ENCODE results near the gene BICRA. TPM values are rescaled to one million over a fixed set of nuclear protein-coding genes. Genes with fewer than 3 reads are reported as not detected.
A peak's percentile ranks its signal among the peaks of the same experiment; 100 is the strongest.

Gene BICRA
- 5.2 TPM for total RNA-seq

DNA sequence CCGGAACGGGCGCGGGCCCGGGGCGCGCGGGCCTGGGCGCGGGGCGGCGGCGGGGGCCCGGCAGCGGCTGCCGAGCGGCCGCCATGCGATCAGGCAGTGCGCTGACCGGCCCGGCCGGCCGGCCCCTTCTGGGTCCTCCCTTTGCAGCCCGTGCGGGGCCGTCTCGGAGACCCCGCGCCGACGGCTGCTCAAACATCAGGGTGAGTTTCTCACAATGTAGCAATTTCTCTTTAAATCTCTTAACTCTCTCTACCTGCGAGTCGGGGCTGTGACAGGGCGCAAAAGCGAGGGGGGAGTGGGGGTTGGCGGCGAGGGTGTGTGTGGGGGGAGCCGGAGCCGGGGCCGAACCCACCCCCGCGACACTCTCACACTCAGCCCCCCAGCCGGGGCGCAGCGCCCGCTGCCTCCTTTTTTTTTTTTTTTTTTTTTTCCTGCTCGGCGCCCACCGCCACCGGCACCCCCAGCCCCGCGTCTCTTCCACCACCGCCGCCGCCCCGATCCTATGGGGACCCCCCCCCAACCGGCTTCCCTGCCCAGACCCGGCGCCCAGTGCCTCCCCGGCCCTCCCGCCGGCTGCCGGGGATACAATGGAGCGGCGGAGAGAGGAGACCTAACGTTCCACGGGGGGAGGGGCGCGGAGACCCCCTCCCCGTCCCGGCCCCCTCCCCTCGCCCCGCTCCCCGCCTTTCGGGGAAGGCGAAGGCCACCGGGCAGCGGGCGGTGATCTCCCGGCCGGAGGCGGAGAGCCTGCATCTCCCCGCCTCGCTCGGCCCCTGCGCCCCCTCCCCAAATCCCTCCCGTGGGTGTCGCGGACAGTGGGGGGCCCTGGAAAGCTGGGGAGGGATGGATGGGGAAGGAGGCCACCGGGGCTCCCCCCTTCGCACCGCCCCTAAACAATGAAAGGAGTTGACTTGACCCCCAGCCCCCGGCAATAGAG lies at the start of gene BICRA:
Gene BICRA, plus strand, starts transcription at position 166 of the 937 bp plus-strand sequence. CDS start 64,441 bp downstream, outside the sequence.
- H3K4me1 ChIP-seq, result peaks cover 56% of the 10 kb centered on the region

DNA sequence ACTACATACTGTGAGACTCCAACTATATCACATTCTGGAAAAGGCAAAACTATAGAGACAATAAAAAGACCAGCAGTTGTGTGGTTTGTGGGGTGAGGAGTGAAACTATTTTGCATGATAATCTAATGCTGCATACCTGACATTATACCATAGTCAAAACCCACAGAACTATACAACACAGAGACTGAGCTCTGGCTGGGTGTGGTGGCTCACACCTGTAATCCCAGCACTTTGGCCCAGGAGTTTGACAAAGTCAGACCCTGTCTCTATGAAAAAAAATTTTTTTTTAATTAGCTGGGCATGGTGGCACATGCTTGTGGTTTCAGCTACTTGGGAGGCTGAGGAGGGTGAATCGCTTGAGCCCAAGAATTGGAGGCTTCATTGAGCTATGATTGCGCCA lies 47.9 kb upstream of the BICRA start:
- Histone ChIP-seq H3K4me1 (no peaks in the 10 kb centered on the region), H3K36me3 (no peaks in the 10 kb centered on the region), H3K9me3 (no peaks in the 10 kb centered on the region), H3K27ac (no peak overlapping the region), H3K27me3 (no peaks in the 10 kb centered on the region), H3K4me3 (no peak overlapping the region)
- TF ChIP-seq, protein P1, sequence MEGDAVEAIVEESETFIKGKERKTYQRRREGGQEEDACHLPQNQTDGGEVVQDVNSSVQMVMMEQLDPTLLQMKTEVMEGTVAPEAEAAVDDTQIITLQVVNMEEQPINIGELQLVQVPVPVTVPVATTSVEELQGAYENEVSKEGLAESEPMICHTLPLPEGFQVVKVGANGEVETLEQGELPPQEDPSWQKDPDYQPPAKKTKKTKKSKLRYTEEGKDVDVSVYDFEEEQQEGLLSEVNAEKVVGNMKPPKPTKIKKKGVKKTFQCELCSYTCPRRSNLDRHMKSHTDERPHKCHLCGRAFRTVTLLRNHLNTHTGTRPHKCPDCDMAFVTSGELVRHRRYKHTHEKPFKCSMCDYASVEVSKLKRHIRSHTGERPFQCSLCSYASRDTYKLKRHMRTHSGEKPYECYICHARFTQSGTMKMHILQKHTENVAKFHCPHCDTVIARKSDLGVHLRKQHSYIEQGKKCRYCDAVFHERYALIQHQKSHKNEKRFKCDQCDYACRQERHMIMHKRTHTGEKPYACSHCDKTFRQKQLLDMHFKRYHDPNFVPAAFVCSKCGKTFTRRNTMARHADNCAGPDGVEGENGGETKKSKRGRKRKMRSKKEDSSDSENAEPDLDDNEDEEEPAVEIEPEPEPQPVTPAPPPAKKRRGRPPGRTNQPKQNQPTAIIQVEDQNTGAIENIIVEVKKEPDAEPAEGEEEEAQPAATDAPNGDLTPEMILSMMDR (IDR thresholded peaks at IDR 0.05), result no peak
- no peak for TF ChIP-seq POLR2A (IDR thresholded peaks at IDR 0.05)
- TF ChIP-seq POLR2AphosphoS5 (IDR thresholded peaks at IDR 0.05; ENCODE audit: insufficient read depth in 1 of 2, low read depth in 1 of 2), result no peak
- no peak for DNase-seq (ENCODE audit: extremely low spot score in 2 of 2)
- intact Hi-C loops (cut with DNase I), result no loop called here

More for the DNA sequence above, at the start of gene BICRA:
- TF ChIP-seq POLR2A (IDR thresholded peaks at IDR 0.05), result peak in 1 of 2 donors; percentile 57
- TF ChIP-seq, protein P1 (IDR thresholded peaks at IDR 0.05), result no peak
- H3K27ac ChIP-seq, result peak within 1 kb of the TSS; percentile 97
- H3K27me3 ChIP-seq, result no peaks in the 10 kb centered on the region
- H3K4me3 ChIP-seq, result peak within 1 kb of the TSS; percentile 71 to 99
- intact Hi-C loops (cut with DNase I), result loop anchor here (10.0 kb wide), 1 partner anchor 94 kb away; the partner anchor contains the start of gene NAPA
- no peaks in the 10 kb centered on the region for H3K36me3 ChIP-seq
- DNase-seq (ENCODE audit: extremely low spot score in 2 of 2), result no peak
- no peaks in the 10 kb centered on the region for H3K9me3 ChIP-seq

DNA sequence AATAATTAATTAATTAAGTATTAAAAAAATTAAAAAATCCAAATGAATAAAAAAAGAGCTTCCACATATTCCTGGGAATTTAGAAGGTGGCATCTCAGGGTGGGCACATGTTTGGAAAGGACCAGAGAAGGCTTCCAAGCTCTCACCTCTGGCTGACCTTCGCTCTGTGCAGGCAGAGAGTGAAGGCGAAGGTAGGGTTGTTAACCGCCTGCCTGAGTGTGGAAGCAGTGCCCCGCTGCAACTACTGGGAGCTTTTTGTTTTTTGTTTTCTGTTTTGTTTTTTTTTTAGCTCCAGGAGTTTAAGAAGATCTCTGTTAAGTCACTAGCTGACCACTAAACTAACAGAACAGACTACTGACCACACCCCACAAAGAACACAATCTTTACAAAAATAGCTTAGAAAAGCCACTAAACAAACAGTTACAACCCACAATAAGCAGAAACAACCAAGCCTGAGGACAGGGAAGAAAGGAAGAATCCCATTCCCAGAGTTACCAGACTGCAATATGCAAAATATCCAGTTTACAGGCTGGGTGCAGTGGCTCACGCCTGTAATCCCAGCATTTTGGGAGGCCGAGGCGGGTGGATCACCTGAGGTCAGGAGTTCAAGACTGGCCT lies 47.4 kb upstream of the BICRA start:
- Histone ChIP-seq H3K4me1 (no peaks in the 10 kb centered on the region), H3K27ac (no peak overlapping the region), H3K4me3 (no peak overlapping the region), H3K9me3 (no peaks in the 10 kb centered on the region), H3K36me3 (no peaks in the 10 kb centered on the region), H3K27me3 (no peaks in the 10 kb centered on the region)
- intact Hi-C loops (cut with DNase I), result no loop called here
- TF ChIP-seq, protein P1 (IDR thresholded peaks at IDR 0.05), result no peak
- no peak for TF ChIP-seq POLR2AphosphoS5 (IDR thresholded peaks at IDR 0.05; ENCODE audit: insufficient read depth in 1 of 2, low read depth in 1 of 2)
- no peak for DNase-seq (ENCODE audit: extremely low spot score in 2 of 2)

DNA sequence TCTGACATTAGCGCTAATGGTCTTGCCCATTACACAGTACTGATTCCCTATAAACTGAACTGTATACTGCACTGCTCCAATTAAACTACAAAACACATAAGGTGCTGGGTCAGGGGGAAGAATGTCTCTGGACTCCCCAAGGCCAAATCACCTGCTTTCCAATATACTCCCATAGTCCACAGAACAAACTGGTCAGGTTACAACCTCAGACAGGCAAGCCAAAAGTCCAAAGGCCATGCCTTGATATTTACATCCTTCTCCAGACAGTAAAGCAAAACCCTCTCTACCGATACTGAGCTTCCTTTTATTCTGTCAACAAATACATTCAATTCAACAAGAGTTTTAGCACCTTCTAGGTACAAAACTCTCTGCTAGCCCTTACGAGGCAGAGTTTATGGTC lies 44.9 kb upstream of the BICRA start:
- Histone ChIP-seq H3K27ac (no peak overlapping the region), H3K4me1 (no peaks in the 10 kb centered on the region), H3K36me3 (no peaks in the 10 kb centered on the region), H3K9me3 (no peaks in the 10 kb centered on the region), H3K27me3 (no peaks in the 10 kb centered on the region), H3K4me3 (no peak overlapping the region)
- TF ChIP-seq, protein P1 (IDR thresholded peaks at IDR 0.05), result no peak
- TF ChIP-seq POLR2AphosphoS5 (IDR thresholded peaks at IDR 0.05; ENCODE audit: insufficient read depth in 1 of 2, low read depth in 1 of 2), result no peak
- TF ChIP-seq POLR2A (IDR thresholded peaks at IDR 0.05), result no peak
- intact Hi-C loops (cut with DNase I), result no loop called here
- DNase-seq (ENCODE audit: extremely low spot score in 2 of 2), result no peak

DNA sequence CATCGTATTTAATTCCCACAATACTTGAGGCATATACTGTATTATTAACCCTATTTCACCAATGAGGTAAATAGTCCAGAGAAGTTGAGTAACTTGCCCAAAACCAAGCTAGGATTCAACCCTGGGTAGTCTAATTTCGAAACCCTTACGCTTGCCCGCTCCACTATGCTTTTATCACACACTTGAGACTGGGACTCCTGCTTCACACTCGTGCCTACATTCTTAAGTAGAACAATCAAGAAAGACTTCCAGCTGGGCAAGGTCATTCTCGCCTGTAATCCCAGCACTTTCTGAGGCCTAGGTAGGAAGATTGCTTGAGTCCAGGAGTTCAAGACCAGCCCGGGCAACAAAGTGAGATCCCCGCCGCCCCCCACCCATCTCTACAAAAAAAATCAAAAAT lies 39.6 kb upstream of the BICRA start:
- Histone ChIP-seq H3K4me3 (no peak overlapping the region), H3K9me3 (no peaks in the 10 kb centered on the region), H3K4me1 (peaks cover 9% of the 10 kb centered on the region), H3K27ac (no peak overlapping the region), H3K36me3 (no peaks in the 10 kb centered on the region), H3K27me3 (no peaks in the 10 kb centered on the region)
- intact Hi-C loops (cut with DNase I), result no loop called here
- TF ChIP-seq POLR2AphosphoS5 (IDR thresholded peaks at IDR 0.05; ENCODE audit: insufficient read depth in 1 of 2, low read depth in 1 of 2) (no peak), POLR2A (IDR thresholded peaks at IDR 0.05) (no peak)
- TF ChIP-seq, protein P1 (IDR thresholded peaks at IDR 0.05), result no peak
- no peak for DNase-seq (ENCODE audit: extremely low spot score in 2 of 2)

Data from vagina (tissue), 2 donors.